Calu3 (cell line): ENCODE results near the gene AGO3. TPM values are rescaled to one million over a fixed set of nuclear protein-coding genes. Genes with fewer than 3 reads are reported as not detected.

Experiments
- BruUV-seq: library from RNA; stranded (reverse); fragments of 400-500 nt; replicated peaks from 2 replicates; lab custom pipeline; 2021; lab: Mats Ljungman, UMichigan
- CTCF ChIA-PET: fragments of 300-600 bp; sonication (Branson Sonifier 250); formaldehyde crosslinking; loops from one replicate; lab custom pipeline; 2022; ENCODE audit warnings: antibody characterized with exemption; lab: Charles Lee
- DNase-seq: peaks from one replicate; pipeline ENCODE4 v3.0.0; 2022
- H3K27ac Mint-ChIP-seq: one replicate; pipeline ENCODE4 v1.8.0; 2022; ENCODE audit warnings: mixed read lengths; ENCODE audit not compliant: unreplicated experiment
- H3K27me3 Mint-ChIP-seq: one replicate; pipeline ENCODE4 v1.8.0; 2022; ENCODE audit warnings: mixed read lengths; ENCODE audit not compliant: unreplicated experiment
- H3K36me3 Mint-ChIP-seq: one replicate; pipeline ENCODE4 v1.8.0; 2022; ENCODE audit warnings: mild to moderate bottlenecking, moderate library complexity, mixed read lengths; ENCODE audit not compliant: insufficient read depth, unreplicated experiment
- H3K4me1 Mint-ChIP-seq: one replicate; pipeline ENCODE4 v1.8.0; 2022; ENCODE audit warnings: mild to moderate bottlenecking, low read depth, mixed read lengths; ENCODE audit not compliant: unreplicated experiment
- H3K4me3 Mint-ChIP-seq: one replicate; pipeline ENCODE4 v1.8.0; 2022; ENCODE audit warnings: mild to moderate bottlenecking, low read depth, moderate library complexity, mixed read lengths; ENCODE audit not compliant: unreplicated experiment
- H3K9me3 Mint-ChIP-seq: one replicate; pipeline ENCODE4 v1.8.0; 2022; ENCODE audit warnings: low read depth, mixed read lengths; ENCODE audit not compliant: unreplicated experiment
- intact Hi-C: fragments of 100-400 bp; cut with micrococcal nuclease; formaldehyde crosslinking; loops from one replicate; pipeline ENCODE4 v1.10.0; 2022; ENCODE audit not compliant: unreplicated experiment
- total RNA-seq: library from RNA; stranded (reverse); gene quantifications from 2 replicates; pipeline ENCODE4 v1.2.3, GENCODE V29; 2022
- TF ChIP-seq, protein P1 (sequence below): fragments of 200-600 bp; IDR thresholded peaks from one replicate; pipeline ENCODE4 v1.8.0; 2022; ENCODE audit warnings: antibody characterized with exemption; ENCODE audit not compliant: unreplicated experiment

AGO3 gene
- total RNA-seq, 1 experiment from 2014 or later = 28.5 TPM

- H3K4me1 Mint-ChIP-seq = no peaks in the 10 kb centered on the region
- H3K27ac Mint-ChIP-seq = no peak overlapping the region
- BruUV-seq = no TSS peak
- TF ChIP-seq, protein P1, sequence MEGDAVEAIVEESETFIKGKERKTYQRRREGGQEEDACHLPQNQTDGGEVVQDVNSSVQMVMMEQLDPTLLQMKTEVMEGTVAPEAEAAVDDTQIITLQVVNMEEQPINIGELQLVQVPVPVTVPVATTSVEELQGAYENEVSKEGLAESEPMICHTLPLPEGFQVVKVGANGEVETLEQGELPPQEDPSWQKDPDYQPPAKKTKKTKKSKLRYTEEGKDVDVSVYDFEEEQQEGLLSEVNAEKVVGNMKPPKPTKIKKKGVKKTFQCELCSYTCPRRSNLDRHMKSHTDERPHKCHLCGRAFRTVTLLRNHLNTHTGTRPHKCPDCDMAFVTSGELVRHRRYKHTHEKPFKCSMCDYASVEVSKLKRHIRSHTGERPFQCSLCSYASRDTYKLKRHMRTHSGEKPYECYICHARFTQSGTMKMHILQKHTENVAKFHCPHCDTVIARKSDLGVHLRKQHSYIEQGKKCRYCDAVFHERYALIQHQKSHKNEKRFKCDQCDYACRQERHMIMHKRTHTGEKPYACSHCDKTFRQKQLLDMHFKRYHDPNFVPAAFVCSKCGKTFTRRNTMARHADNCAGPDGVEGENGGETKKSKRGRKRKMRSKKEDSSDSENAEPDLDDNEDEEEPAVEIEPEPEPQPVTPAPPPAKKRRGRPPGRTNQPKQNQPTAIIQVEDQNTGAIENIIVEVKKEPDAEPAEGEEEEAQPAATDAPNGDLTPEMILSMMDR = no peak
- H3K27me3 Mint-ChIP-seq = no peaks in the 10 kb centered on the region
- DNase-seq = no peak
- CTCF ChIA-PET = no interaction called here
- intact Hi-C loops = no loop called here
- H3K36me3 Mint-ChIP-seq = peaks cover 7% of the 10 kb centered on the region
- no peaks in the 10 kb centered on the region for H3K9me3 Mint-ChIP-seq
- H3K4me3 Mint-ChIP-seq = no peak overlapping the region
Measured at GRCh38 chr1:35894656-35895055, 36.2 kb upstream of the AGO3 start.

DNA sequence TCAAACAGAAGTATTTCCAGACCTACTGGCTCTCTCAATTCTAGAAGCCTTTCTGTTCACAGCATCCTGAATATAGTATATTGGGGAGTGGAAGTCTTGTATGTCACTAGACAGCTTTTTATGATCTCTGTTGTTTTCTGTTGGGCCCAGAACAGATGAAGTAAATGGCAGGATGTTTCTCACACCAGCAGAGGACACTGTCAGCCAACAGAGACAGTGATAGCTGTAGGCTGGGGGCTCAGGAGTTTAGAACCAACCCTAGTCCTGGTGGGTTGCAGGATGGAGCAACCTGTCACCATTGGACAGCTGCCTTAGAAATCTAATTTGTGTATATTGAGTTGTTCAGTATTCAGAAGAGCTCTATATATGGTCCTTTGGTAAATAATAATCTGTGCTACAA, 31.0 kb upstream of the AGO3 start:
- no peaks in the 10 kb centered on the region for H3K4me1 Mint-ChIP-seq
- H3K9me3 Mint-ChIP-seq = no peaks in the 10 kb centered on the region
- DNase-seq = no peak
- no peak overlapping the region for H3K4me3 Mint-ChIP-seq
- no peaks in the 10 kb centered on the region for H3K27me3 Mint-ChIP-seq
- no peak overlapping the region for H3K27ac Mint-ChIP-seq
- CTCF ChIA-PET = no interaction called here
- TF ChIP-seq, protein P1 = no peak
- intact Hi-C loops = no loop called here
- peaks cover 14% of the 10 kb centered on the region for H3K36me3 Mint-ChIP-seq
- no TSS peak for BruUV-seq

GRCh38 chr1:35901235-35901634, 29.7 kb upstream of the AGO3 start:
- Mint-ChIP-seq H3K36me3 (peaks cover 14% of the 10 kb centered on the region), H3K27ac (no peak overlapping the region), H3K27me3 (no peaks in the 10 kb centered on the region), H3K4me3 (no peak overlapping the region), H3K9me3 (no peaks in the 10 kb centered on the region), H3K4me1 (no peaks in the 10 kb centered on the region)
- BruUV-seq = no TSS peak
- TF ChIP-seq, protein P1 = no peak
- no peak for DNase-seq
- CTCF ChIA-PET = interaction anchor here (0.6 kb wide), 1 partner anchor 29 kb away, joined by 3 read pairs; no protein-coding TSS in a partner anchor
- intact Hi-C loops = no loop called here

GRCh38 chr1:35902671-35903070, 28.2 kb upstream of the AGO3 start:
- CTCF ChIA-PET = interaction anchor here (0.6 to 1.0 kb wide), 2 partner anchors 17 to 77 kb away, joined by 3 to 5 read pairs; no protein-coding TSS in a partner anchor
- H3K9me3 Mint-ChIP-seq = no peaks in the 10 kb centered on the region
- H3K27ac Mint-ChIP-seq = no peak overlapping the region
- TF ChIP-seq, protein P1 = no peak
- no peak for DNase-seq
- BruUV-seq = no TSS peak
- H3K4me3 Mint-ChIP-seq = no peak overlapping the region
- H3K4me1 Mint-ChIP-seq = no peaks in the 10 kb centered on the region
- peaks cover 14% of the 10 kb centered on the region for H3K36me3 Mint-ChIP-seq
- intact Hi-C loops = no loop called here
- H3K27me3 Mint-ChIP-seq = no peaks in the 10 kb centered on the region
